Adrenal gland (tissue), 5 donors: ENCODE results near the gene UBAP1L.

Experiments
- CTCF ChIP-seq, 6 experiments: fragments of 450-650 bp in 4 of 6; fragments of 200-600 bp in 2 of 6; sonication (generic) in 1 of 6; IDR thresholded peaks; 1 replicate in 5 of 6; 2 replicates in 1 of 6; pipeline versions ENCODE4 v1.5.1 to v1.8.0; 2016 to 2021; ENCODE audit warnings: antibody characterized with exemption in 6 of 6, mild to moderate bottlenecking in 2 of 6, moderate library complexity in 1 of 6
- POLR2A ChIP-seq, 2 donors: fragments of 450-650 bp; IDR thresholded peaks; one replicate each; pipeline ENCODE4 v1.6.1; 2017; ENCODE audit warnings: antibody characterized with exemption in 2 of 2, mild to moderate bottlenecking in 2 of 2, moderate library complexity in 1 of 2
- donor health status: DM: no; HTN: no; CAD: no.

- TF ChIP-seq POLR2A (IDR thresholded peaks at IDR 0.05) (no peak), CTCF (IDR thresholded peaks at IDR 0.05) (no peak)
These were observed 48.9 kb downstream of the UBAP1L start for GRCh38 chr15:65066001-65066634.
